Measurements from ENCODE around the gene GATAD2A.

GRCh38 chr19:19426216-19426615 lies 20.7 kb downstream of the GATAD2A start:
- TF ChIP-seq, protein P1, sequence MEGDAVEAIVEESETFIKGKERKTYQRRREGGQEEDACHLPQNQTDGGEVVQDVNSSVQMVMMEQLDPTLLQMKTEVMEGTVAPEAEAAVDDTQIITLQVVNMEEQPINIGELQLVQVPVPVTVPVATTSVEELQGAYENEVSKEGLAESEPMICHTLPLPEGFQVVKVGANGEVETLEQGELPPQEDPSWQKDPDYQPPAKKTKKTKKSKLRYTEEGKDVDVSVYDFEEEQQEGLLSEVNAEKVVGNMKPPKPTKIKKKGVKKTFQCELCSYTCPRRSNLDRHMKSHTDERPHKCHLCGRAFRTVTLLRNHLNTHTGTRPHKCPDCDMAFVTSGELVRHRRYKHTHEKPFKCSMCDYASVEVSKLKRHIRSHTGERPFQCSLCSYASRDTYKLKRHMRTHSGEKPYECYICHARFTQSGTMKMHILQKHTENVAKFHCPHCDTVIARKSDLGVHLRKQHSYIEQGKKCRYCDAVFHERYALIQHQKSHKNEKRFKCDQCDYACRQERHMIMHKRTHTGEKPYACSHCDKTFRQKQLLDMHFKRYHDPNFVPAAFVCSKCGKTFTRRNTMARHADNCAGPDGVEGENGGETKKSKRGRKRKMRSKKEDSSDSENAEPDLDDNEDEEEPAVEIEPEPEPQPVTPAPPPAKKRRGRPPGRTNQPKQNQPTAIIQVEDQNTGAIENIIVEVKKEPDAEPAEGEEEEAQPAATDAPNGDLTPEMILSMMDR (IDR thresholded peaks at IDR 0.05): no peak
- no peak for TF ChIP-seq POLR2A (IDR thresholded peaks at IDR 0.05; ENCODE audit: low read depth)
- TF ChIP-seq POLR2AphosphoS5 (IDR thresholded peaks at IDR 0.05): no peak
- TF ChIP-seq EP300 (IDR thresholded peaks at IDR 0.05): no peak

Measured in esophagus muscularis mucosa (tissue), 4 donors.